Colonic mucosa (tissue), 4 donors: ENCODE measurements around the gene VASH2. TPM values are rescaled to one million over a fixed set of nuclear protein-coding genes. Genes with fewer than 3 reads are reported as not detected.

Source experiments
- DNase-seq: peaks from one replicate; pipeline ENCODE4 v3.0.0-alpha.2; 2020
- H3K27ac ChIP-seq: fragments of 200-600 bp; one replicate; pipeline ENCODE4 v1.8.0; 2021
- H3K27me3 ChIP-seq: fragments of 200-600 bp; one replicate; pipeline ENCODE4 v1.8.0; 2021
- H3K36me3 ChIP-seq: fragments of 200-600 bp; one replicate; pipeline ENCODE4 v1.8.0; 2021
- H3K4me1 ChIP-seq: fragments of 200-600 bp; one replicate; pipeline ENCODE4 v1.8.0; 2021; ENCODE audit warnings: mild to moderate bottlenecking
- H3K4me3 ChIP-seq: fragments of 200-600 bp; one replicate; pipeline ENCODE4 v1.8.0; 2021
- H3K9ac ChIP-seq, 2 donors: one replicate each; pipeline ENCODE4 v1.7.0; 2013; ENCODE audit warnings: control low read depth in 2 of 2, low read depth in 2 of 2, low read length in 2 of 2
- H3K9me3 ChIP-seq: fragments of 200-600 bp; one replicate; pipeline ENCODE4 v1.8.0; 2021
- intact Hi-C: fragments of 100-400 bp; cut with DNase I; formaldehyde crosslinking; loops from one replicate; pipeline ENCODE4 v1.14.1; 2022
- total RNA-seq, 2 donors: library from RNA; stranded (reverse); fragmentation: NEBNext Ultra II Directional in 1 of 2; extraction: Animal tissue kit (Norgen Biotek cat#: 25700) in 1 of 2; gene quantifications; one replicate each; pipeline ENCODE4 v1.2.1, GENCODE V29; 2021
- TF ChIP-seq, protein P1 (sequence below): fragments of 200-600 bp; IDR thresholded peaks from one replicate; pipeline ENCODE4 v1.8.0; 2022; ENCODE audit warnings: antibody characterized with exemption, mild to moderate bottlenecking
- donor health status: healthy.
- donor health status: DM: no; HTN: no; CAD: no.
- donor health status: DM: no; HTN: no; CAD: no.

The VASH2 gene
- total RNA-seq, 2 donors from 2014 or later: 0.48 to 1.6 TPM

DNA sequence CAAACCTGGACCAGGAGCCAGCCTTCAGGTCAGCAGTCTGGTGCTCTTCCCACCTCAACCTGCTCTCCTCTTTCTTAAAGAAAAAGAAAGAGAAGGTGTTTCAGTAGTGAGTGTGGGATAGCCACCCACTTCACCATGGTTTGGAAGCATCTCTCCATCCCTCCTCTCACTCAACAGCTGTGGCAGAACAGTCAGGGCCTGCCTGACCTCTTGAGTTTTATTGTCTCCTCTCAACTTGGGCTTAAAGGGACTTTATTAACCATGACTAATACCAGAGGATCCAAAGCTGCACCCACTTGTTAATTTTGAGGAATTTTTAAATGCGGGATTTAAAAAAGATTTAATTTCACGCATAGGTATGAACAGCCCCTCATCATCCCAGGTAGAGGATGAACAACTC, 570 bp upstream of the VASH2 start:
- Histone ChIP-seq H3K4me1 (no peaks in the 10 kb centered on the region), H3K9me3 (no peaks in the 10 kb centered on the region), H3K36me3 (no peaks in the 10 kb centered on the region), H3K9ac (no peak overlapping the region), H3K4me3 (peak overlapping the region; percentile 52), H3K27me3 (no peaks in the 10 kb centered on the region), H3K27ac (no peak overlapping the region)
- TF ChIP-seq, protein P1, sequence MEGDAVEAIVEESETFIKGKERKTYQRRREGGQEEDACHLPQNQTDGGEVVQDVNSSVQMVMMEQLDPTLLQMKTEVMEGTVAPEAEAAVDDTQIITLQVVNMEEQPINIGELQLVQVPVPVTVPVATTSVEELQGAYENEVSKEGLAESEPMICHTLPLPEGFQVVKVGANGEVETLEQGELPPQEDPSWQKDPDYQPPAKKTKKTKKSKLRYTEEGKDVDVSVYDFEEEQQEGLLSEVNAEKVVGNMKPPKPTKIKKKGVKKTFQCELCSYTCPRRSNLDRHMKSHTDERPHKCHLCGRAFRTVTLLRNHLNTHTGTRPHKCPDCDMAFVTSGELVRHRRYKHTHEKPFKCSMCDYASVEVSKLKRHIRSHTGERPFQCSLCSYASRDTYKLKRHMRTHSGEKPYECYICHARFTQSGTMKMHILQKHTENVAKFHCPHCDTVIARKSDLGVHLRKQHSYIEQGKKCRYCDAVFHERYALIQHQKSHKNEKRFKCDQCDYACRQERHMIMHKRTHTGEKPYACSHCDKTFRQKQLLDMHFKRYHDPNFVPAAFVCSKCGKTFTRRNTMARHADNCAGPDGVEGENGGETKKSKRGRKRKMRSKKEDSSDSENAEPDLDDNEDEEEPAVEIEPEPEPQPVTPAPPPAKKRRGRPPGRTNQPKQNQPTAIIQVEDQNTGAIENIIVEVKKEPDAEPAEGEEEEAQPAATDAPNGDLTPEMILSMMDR: no peak
- intact Hi-C loops: no loop called here
- no peak for DNase-seq

DNA sequence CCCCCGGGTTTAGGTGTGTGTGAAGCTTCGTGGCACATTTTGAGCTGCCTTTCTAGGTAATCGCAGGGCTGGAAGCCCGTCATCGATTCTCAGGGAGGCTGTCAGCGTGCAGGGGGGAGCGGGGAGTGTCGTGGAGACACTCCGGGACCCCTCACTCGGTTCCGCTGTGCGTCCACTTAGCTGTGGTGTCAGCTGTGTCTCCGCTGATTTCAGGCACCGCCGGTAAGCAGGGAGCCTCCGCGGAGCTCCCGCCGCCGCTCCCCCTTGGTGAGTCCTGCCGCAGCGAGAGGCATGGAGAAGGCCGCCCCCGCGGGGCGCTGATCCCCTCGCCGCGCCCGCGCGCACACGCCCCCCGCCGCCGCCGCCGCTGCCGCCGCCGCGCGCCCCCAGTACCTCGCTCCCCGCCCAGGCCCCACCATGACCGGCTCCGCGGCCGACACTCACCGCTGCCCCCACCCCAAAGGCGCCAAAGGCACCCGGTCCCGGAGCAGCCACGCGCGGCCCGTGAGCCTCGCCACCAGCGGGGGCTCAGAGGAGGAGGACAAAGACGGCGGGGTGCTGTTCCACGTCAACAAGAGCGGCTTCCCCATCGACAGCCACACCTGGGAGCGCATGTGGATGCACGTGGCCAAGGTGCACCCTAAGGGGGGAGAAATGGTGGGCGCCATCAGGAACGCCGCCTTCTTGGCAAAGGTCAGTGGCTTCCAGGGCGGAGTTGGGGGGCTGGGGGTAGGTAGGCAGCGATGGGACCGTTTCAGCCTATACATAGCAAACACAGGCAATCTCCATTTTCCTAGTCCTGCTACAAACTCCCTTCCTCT, 995 bp downstream of the VASH2 start:
- H3K36me3 ChIP-seq: no peaks in the 10 kb centered on the region
- no peaks in the 10 kb centered on the region for H3K4me1 ChIP-seq
- H3K9me3 ChIP-seq: no peaks in the 10 kb centered on the region
- peak overlapping the region; percentile 52 for H3K4me3 ChIP-seq
- intact Hi-C loops: no loop called here
- DNase-seq: no peak
- peak overlapping the region in 1 of 2 donors; percentile 28 for H3K9ac ChIP-seq
- H3K27ac ChIP-seq: no peak overlapping the region
- no peaks in the 10 kb centered on the region for H3K27me3 ChIP-seq
- TF ChIP-seq, protein P1: no peak

DNA sequence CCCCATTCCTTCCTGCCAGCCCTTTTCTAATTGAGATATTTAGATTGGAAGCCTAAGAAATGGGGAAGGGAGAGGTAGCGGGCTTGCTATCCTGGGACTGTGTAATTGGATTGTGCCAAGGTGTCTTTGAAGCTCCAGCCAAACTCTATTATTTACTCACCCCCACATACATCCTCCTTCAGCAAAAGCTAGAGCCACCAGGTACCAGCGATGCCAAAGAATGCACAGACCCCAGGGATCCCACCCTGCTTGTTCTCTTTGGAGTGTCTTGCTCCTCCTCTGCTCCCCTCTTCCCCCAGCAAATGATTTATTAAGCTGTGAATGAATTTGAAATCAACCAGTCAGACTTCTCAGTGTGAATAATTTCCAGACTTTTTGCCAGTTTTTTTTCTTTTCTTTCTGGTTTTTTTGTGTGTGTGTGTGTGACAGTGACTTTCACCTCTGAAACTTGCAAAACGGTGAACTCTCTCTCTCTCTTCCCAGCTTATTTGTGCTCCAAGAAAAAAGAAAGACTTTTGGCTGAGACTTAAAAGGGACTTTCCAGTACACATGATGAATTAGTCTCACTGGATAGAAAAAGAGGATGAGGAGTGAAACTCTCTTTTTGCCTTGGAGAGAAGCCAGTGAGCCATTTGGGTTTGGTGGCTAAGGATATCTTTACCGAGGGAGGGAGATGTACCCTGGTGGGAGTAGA, 1.8 kb downstream of the VASH2 start:
- Histone ChIP-seq H3K9me3 (no peaks in the 10 kb centered on the region), H3K36me3 (no peaks in the 10 kb centered on the region), H3K9ac (no peak overlapping the region), H3K4me1 (no peaks in the 10 kb centered on the region), H3K27ac (no peak overlapping the region), H3K4me3 (no peak overlapping the region), H3K27me3 (no peaks in the 10 kb centered on the region)
- intact Hi-C loops: no loop called here
- no peak for DNase-seq
- TF ChIP-seq, protein P1: no peak

DNA sequence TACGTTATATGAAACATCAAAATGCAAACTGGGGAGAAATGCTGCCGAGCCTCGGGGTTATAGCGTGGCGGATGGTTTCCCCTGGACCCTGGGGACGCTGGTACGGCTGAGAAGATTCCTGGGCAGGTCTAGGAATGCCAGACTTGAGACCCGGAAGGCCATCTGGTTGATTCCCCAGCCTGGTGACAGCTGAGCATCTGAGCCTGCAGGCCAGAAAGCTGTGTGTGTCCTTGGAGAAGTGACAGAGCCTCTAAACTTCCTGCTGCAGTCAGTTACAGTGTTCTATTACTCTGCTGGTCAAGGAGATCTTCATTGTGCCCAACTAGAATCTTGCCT, 2.3 kb downstream of the VASH2 start:
- Histone ChIP-seq H3K4me3 (no peak overlapping the region), H3K9me3 (no peaks in the 10 kb centered on the region), H3K27ac (no peak overlapping the region), H3K9ac (no peak overlapping the region), H3K36me3 (no peaks in the 10 kb centered on the region), H3K4me1 (no peaks in the 10 kb centered on the region), H3K27me3 (no peaks in the 10 kb centered on the region)
- TF ChIP-seq, protein P1: no peak
- intact Hi-C loops: no loop called here
- no peak for DNase-seq

DNA sequence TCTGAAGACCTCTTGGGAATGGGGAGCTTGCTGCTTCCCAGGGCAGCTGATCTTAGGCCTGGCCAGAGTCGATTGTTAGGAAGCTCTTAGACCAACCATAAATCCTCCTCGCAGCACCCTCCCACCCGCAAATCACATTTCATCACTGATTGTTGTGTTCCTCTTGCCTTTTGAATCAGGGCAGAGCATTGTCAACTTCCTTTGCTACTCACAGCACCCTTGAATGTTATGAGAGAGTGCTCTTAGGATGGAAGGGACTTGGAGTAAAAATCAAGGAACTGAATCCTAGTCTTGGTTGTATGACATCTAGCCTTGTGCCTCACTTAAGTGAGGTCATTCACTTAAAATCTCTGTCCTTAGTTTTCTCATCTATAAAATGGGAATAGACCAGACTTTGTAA, 3.0 kb downstream of the VASH2 start:
- intact Hi-C loops: no loop called here
- H3K27ac ChIP-seq: no peak overlapping the region
- H3K9me3 ChIP-seq: no peaks in the 10 kb centered on the region
- H3K4me1 ChIP-seq: no peaks in the 10 kb centered on the region
- no peak for DNase-seq
- H3K4me3 ChIP-seq: no peak overlapping the region
- TF ChIP-seq, protein P1: no peak
- H3K27me3 ChIP-seq: no peaks in the 10 kb centered on the region
- no peaks in the 10 kb centered on the region for H3K36me3 ChIP-seq
- no peak overlapping the region for H3K9ac ChIP-seq
